Left ventricle myocardium inferior (tissue), 1 donor: ENCODE measurements around the gene PRSS8. TPM values are rescaled to one million over a fixed set of nuclear protein-coding genes. Genes with fewer than 3 reads are reported as not detected.

Source experiments
- DNase-seq: peaks from one replicate; pipeline ENCODE4 v3.0.0-alpha.2; 2020
- H3K27ac ChIP-seq: fragments of 200-600 bp; replicated peaks from 2 replicates; pipeline ENCODE4 v1.8.0; 2021
- H3K27me3 ChIP-seq: fragments of 200-600 bp; 2 replicates; pipeline ENCODE4 v1.8.0; 2021; ENCODE audit warnings: low read depth
- H3K36me3 ChIP-seq: fragments of 200-600 bp; 2 replicates; pipeline ENCODE4 v1.8.0; 2021
- H3K4me1 ChIP-seq: fragments of 200-600 bp; 2 replicates; pipeline ENCODE4 v1.8.0; 2021
- H3K4me3 ChIP-seq: fragments of 200-600 bp; 2 replicates; pipeline ENCODE4 v1.8.0; 2021; ENCODE audit warnings: mild to moderate bottlenecking, moderate library complexity
- H3K9me3 ChIP-seq: fragments of 200-600 bp; replicated peaks from 2 replicates; pipeline ENCODE4 v1.8.0; 2021
- intact Hi-C: fragments of 100-400 bp; cut with micrococcal nuclease; formaldehyde crosslinking; loops from one replicate; pipeline ENCODE4 v1.11.0; 2022
- total RNA-seq: library from RNA; stranded (reverse); fragmentation: NEBNext Ultra II Directional; extraction: Animal tissue kit (Norgen Biotek cat#: 25700); gene quantifications from one replicate; pipeline ENCODE4 v1.2.1, GENCODE V29; 2021
- TF ChIP-seq, protein P1 (sequence below): fragments of 200-600 bp; IDR thresholded peaks from 2 replicates; pipeline ENCODE4 v1.8.0; 2021; ENCODE audit warnings: antibody characterized with exemption, mild to moderate bottlenecking, borderline replicate concordance
- donor health status: DM: no; HTN: yes; CAD: no; lungs with severe emphysema.

The PRSS8 gene
- total RNA-seq, 1 donor from 2014 or later = not detected

DNA sequence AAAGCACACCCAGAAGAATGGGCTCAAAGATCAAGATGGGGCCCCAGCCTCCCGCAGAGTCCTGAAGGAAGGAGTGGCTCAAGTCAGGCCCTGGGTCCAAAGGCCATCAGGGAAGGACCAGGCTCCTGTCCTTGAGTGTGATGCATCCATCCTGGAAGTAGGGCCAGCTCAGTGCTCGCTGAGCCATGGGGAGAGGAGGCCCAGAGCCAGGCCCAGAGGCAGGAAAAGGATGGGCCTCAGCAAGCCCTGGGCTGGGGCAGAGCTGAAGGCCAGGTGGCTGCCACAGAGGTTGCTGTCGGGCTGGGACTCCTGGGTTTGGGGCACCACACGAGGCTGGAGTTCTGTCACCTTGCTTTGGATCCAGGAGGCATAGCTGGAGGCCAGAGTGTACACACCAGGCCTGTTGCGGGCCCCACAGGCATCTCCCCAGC is 3.7 kb downstream of the PRSS8 start:
- Histone ChIP-seq H3K27ac (no peak overlapping the region), H3K36me3 (peaks cover 61% of the 10 kb centered on the region), H3K4me3 (no peak overlapping the region), H3K27me3 (no peaks in the 10 kb centered on the region), H3K9me3 (no peaks in the 10 kb centered on the region), H3K4me1 (peaks cover 40% of the 10 kb centered on the region)
- DNase-seq = no peak
- TF ChIP-seq, protein P1, sequence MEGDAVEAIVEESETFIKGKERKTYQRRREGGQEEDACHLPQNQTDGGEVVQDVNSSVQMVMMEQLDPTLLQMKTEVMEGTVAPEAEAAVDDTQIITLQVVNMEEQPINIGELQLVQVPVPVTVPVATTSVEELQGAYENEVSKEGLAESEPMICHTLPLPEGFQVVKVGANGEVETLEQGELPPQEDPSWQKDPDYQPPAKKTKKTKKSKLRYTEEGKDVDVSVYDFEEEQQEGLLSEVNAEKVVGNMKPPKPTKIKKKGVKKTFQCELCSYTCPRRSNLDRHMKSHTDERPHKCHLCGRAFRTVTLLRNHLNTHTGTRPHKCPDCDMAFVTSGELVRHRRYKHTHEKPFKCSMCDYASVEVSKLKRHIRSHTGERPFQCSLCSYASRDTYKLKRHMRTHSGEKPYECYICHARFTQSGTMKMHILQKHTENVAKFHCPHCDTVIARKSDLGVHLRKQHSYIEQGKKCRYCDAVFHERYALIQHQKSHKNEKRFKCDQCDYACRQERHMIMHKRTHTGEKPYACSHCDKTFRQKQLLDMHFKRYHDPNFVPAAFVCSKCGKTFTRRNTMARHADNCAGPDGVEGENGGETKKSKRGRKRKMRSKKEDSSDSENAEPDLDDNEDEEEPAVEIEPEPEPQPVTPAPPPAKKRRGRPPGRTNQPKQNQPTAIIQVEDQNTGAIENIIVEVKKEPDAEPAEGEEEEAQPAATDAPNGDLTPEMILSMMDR = no peak
- intact Hi-C loops = no loop called here

DNA sequence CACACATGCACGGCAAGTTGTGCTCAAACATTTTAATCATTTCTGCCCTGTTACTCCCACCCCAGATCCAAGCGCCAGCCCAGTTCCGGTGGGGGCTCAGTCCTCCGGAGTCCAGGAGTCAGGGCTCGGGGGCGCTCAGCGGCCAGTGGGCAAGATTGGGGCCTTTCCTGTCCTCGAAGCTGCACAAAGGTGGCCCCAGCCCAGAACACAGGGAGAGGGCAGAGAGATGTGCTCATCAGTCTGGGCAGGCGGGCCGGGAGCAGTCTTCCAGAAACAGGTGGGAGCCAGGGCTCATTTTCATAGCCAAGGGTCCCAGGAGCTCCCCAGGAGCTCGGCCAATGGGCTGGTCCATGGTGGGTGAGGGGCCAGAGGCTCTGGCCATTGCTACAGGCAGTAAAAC is 4.1 kb downstream of the PRSS8 start:
- H3K4me3 ChIP-seq = no peak overlapping the region
- DNase-seq = no peak
- H3K27me3 ChIP-seq = no peaks in the 10 kb centered on the region
- no peaks in the 10 kb centered on the region for H3K9me3 ChIP-seq
- H3K4me1 ChIP-seq = peaks cover 40% of the 10 kb centered on the region
- intact Hi-C loops = no loop called here
- H3K36me3 ChIP-seq = peaks cover 62% of the 10 kb centered on the region
- TF ChIP-seq, protein P1 = no peak
- no peak overlapping the region for H3K27ac ChIP-seq

DNA sequence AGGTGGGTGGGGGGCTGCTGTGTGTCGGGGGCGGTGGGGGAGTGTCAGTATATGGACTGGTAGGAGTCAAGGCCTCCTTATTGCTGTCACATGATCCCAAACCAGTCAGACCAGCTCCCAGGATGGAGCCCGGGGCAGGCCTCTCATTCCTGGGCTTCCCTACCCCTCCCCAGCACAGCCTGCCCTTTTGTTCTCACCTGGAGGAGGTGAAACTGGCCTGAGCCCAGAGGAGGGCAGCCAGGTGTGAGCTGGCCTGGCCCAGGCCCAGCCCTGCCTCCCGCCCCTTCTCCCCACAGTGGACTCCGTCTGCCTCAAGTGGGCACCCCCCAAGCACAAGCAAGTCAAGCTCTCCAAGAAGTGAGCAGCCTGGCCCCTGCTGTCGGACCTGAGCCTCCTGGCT is 4.6 kb downstream of the PRSS8 start:
- Histone ChIP-seq H3K36me3 (peaks cover 62% of the 10 kb centered on the region), H3K27me3 (no peaks in the 10 kb centered on the region), H3K9me3 (no peaks in the 10 kb centered on the region), H3K27ac (no peak overlapping the region), H3K4me1 (peaks cover 40% of the 10 kb centered on the region), H3K4me3 (no peak overlapping the region)
- TF ChIP-seq, protein P1 = no peak
- intact Hi-C loops = no loop called here
- no peak for DNase-seq

DNA sequence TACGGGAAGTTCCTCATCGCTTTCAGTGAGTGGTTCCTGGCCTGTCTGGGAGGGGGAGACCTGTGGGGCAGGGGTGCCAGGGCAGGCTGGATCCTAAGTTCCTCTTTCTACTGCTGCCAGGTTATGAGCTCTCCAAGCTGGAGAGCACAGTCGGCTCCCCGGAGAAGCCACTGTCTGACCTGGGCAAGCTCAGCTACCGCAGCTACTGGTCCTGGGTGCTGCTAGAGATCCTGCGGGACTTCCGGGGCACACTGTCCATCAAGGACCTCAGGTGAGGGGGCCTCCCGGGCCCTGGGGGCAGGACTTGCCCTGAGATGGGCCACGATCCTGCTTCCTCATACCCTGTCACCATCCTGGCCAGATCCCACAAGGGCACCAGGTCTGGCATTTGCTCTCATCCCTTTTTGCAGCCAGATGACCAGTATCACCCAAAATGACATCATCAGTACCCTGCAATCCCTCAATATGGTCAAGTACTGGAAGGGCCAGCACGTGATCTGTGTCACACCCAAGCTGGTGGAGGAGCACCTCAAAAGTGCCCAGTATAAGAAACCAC is 5.1 kb downstream of the PRSS8 start:
- TF ChIP-seq, protein P1 = no peak
- no peak for DNase-seq
- peaks cover 62% of the 10 kb centered on the region for H3K36me3 ChIP-seq
- peak overlapping the region; percentile 69 for H3K27ac ChIP-seq
- no peaks in the 10 kb centered on the region for H3K9me3 ChIP-seq
- H3K27me3 ChIP-seq = no peaks in the 10 kb centered on the region
- H3K4me1 ChIP-seq = peaks cover 40% of the 10 kb centered on the region
- intact Hi-C loops = no loop called here
- no peak overlapping the region for H3K4me3 ChIP-seq

DNA sequence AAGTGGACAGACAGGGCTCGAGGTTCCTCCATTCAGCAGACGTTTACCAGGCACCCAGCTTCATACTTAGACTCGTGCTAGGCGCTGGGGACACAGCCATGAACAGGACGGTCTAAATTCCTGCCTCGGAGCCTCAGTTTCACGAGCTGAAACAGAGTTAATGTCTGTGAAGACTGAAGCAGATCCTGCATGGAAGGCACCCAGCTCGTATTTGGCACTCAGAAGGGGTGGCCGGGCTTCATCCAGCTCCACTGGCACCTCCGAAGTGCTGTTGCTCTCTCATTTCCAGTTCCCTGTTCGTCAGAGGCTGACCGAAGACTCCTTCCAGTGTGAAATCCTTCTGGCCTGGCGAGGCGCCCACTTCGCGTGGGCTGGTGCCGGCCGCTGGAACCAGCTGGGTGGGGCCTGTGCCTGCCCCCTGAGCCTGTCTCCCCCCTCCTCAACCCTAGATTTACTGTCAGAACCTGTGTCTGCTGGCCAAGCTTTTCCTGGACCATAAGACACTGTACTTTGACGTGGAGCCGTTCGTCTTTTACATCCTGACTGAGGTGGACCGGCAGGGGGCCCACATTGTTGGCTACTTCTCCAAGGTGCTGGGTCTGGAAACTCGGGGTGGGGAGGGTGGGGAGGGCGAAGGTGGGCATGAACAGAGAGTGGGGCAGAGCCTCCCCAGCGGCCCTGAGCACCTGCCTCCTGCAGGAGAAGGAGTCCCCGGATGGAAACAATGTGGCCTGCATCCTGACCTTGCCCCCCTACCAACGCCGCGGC is 5.8 kb downstream of the PRSS8 start:
- TF ChIP-seq, protein P1 = no peak
- H3K9me3 ChIP-seq = no peaks in the 10 kb centered on the region
- intact Hi-C loops = no loop called here
- H3K4me1 ChIP-seq = peaks cover 34% of the 10 kb centered on the region
- H3K27ac ChIP-seq = peak overlapping the region; percentile 69
- peak; percentile 58 for DNase-seq
- H3K4me3 ChIP-seq = no peak overlapping the region
- H3K36me3 ChIP-seq = peaks cover 67% of the 10 kb centered on the region
- no peaks in the 10 kb centered on the region for H3K27me3 ChIP-seq
